Fibroblast of villous mesenchyme (primary cell): ENCODE data around the gene CDC42BPB. TPM values are rescaled to one million over a fixed set of nuclear protein-coding genes. Genes with fewer than 3 reads are reported as not detected.

Source experiments
- DNase-seq: peaks from one replicate; pipeline ENCODE4 v3.0.0-alpha.2; 2010; ENCODE audit warnings: low read depth
- H3K4me3 ChIP-seq: 2 replicates; pipeline ENCODE4 v1.5.1; 2011; ENCODE audit warnings: low read depth, mild to moderate bottlenecking, low read length
- total RNA-seq: library from RNA; depleted of rRNA; stranded (reverse); fragments of >200 nt; gene quantifications from 2 replicates; pipeline ENCODE4 v1.2.3, GENCODE V29; 2012
- TF ChIP-seq, protein P1 (sequence below): IDR thresholded peaks from 2 replicates; pipeline ENCODE4 v1.5.1; 2012; ENCODE audit warnings: low read depth, mild to moderate bottlenecking, low read length; ENCODE audit not compliant: insufficient read depth

Gene CDC42BPB
- total RNA-seq, 1 donor = 122 TPM

DNA sequence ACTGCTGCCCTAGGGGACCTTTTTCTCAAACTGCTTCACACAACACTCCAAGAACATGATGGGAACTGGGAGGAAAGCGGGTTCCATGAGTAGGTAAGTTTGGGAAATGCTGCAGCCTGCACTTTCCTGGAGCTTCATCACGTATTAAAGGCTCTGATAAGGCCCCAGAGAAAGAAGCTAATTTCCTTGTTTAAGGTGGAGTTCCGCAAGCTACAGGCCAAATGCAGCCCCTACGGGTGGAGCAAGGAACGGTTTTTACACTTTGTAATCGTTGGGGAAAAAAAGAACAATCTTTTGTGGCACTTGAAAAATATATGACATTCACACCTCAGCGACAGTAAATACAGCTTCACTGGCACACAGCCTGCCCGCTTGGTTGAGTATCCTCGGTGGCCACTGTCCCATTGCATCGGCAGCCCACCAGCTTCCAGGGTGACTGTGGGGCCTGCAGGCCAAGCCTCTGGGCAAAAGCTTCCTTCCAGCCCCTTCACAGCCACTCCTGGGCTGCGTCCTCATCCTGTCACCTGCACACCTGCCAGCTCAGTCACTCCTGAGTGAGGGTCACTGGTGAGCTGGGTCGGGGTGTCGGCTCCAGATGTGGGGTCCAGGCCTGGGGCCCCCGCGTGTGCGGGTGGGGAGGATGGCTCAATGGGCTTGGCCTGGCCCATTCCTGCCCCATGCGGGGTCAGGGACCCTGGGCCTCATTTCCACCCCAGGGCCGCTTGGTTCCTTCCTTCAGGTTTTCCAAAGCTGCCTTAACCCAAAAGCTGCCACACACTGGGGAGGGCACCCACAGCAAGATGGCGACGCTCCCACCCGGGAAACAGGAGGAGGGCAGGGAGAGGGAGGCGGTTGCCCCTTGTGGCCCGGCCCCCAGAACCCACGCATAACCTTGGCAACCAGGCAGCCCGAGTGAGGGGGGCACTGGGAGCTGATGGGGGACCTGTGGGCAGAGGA is 132.4 kb downstream of the CDC42BPB start:
- TF ChIP-seq, protein P1, sequence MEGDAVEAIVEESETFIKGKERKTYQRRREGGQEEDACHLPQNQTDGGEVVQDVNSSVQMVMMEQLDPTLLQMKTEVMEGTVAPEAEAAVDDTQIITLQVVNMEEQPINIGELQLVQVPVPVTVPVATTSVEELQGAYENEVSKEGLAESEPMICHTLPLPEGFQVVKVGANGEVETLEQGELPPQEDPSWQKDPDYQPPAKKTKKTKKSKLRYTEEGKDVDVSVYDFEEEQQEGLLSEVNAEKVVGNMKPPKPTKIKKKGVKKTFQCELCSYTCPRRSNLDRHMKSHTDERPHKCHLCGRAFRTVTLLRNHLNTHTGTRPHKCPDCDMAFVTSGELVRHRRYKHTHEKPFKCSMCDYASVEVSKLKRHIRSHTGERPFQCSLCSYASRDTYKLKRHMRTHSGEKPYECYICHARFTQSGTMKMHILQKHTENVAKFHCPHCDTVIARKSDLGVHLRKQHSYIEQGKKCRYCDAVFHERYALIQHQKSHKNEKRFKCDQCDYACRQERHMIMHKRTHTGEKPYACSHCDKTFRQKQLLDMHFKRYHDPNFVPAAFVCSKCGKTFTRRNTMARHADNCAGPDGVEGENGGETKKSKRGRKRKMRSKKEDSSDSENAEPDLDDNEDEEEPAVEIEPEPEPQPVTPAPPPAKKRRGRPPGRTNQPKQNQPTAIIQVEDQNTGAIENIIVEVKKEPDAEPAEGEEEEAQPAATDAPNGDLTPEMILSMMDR = no peak
- no peak for DNase-seq
- H3K4me3 ChIP-seq = no peak overlapping the region

DNA sequence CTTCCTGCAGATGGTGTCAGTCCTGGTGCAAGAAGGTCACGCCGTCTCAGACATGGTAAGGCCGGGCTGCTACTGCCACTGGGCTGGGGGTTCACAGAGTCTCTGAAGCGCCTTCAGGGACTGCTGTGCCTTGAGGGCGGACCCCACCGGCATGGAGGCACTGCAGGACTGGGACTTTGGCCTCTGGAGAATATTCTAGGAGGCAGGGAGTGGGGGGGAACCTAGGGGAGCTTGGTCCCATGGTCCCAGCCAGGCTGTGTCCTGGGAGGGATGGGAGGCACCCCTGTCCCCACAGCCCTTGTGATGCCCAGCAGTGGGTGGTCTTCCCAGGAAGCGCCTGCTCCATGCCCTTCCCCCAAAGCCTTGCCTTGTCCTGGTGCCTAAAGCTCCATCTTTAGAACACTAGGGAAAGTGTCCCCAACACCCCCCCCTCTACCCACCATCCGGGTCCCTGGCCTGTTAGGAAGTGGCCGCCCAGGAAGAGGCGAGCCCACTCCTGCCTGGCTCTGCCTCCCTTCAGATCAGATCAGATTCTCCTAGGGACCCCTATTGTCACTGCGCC is 133.3 kb downstream of the CDC42BPB start:
- DNase-seq = no peak
- TF ChIP-seq, protein P1 = no peak
- H3K4me3 ChIP-seq = no peak overlapping the region

DNA sequence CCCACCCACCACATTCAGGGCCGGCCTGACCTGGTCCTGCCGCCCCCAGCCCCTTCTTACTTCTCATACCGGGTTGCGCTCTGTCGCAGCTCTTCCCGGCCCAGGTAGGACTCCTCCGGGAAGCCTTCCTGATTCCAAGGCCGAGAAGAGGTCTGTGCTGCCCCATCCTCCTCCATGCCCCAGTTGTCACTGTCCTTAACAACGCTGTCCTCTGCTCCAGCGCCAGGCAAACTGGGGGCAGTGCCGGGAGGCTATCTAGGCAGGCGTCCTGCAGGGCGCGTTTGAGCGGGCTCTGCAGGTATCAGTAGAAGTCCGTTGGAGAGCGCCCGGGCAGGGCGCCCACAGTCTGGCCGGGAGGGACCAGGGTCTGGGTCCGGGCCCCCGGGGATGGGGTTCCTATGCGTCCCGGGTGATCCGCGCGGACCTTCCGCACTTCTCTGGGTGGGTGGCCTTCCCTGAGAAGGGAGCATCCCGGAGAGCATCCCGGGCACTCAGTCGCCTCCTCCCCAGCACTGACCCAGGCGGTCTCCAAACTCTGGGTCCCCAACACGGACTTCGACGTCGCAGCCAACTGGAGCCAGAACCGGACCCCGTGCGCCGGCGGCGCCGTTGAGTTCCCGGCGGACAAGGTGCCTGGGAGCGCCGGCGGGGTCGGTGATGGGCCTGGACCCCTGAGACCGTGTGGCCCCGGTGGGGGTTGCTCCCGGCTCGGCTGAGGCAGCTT is 134.0 kb downstream of the CDC42BPB start:
- TF ChIP-seq, protein P1 = no peak
- H3K4me3 ChIP-seq = peak overlapping the region; percentile 40
- no peak for DNase-seq

DNA sequence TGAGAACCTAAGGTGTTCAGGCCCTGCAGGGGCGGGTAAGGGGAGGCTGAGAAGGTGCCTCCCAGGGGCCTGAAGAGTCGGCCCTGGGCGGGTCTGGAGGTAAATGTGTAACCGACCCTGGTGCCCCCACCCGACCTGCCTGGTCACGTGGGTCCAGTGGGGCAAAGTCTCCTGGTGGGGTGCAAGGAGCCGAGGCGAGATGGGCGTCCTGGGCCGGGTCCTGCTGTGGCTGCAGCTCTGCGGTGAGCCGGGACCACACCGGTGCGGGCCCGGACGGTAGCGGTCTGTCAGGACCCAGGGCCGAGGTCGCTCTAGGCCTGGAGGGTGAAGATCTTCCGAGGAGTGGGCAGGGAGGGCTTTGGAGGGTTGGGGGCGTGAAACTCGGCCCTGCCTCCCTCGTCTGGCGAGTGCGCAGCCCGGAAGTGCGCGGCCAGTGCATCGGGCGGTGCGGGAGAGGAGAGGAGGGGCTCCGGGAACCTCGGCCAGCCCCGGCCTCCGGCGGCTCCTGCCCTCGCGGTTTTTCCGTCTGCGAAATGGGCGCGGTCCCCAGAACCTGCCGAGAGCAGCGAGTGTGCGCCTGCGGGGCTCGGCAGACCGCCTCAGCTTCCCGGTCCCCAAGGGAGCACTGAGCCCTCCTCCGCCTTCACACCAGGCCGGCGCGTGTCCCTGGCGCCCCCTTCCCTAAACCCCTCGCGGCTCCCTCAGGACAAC is 134.7 kb downstream of the CDC42BPB start, which contains the start of gene AMN:
TSS of gene AMN (plus strand) at position 174 of the 711 bp plus-strand sequence. CDS start at position 200, 26 bp downstream.
- DNase-seq = no peak
- TF ChIP-seq, protein P1 = no peak
- peak within 1 kb of the TSS; percentile 40 for H3K4me3 ChIP-seq

DNA sequence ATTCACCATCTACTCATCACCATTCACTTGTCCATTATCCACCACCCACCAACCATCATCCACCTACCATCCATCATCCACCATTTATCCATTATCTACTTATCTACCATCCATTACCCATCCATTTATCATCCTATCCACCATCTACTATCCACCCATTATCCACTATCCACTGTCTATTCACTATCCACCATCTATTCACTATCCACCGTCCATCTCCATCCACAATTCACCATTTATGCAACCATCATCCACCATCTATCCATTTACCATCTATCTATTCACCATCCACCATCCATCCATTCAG is 136.4 kb downstream of the CDC42BPB start:
- no peak overlapping the region for H3K4me3 ChIP-seq
- TF ChIP-seq, protein P1 = no peak
- no peak for DNase-seq

DNA sequence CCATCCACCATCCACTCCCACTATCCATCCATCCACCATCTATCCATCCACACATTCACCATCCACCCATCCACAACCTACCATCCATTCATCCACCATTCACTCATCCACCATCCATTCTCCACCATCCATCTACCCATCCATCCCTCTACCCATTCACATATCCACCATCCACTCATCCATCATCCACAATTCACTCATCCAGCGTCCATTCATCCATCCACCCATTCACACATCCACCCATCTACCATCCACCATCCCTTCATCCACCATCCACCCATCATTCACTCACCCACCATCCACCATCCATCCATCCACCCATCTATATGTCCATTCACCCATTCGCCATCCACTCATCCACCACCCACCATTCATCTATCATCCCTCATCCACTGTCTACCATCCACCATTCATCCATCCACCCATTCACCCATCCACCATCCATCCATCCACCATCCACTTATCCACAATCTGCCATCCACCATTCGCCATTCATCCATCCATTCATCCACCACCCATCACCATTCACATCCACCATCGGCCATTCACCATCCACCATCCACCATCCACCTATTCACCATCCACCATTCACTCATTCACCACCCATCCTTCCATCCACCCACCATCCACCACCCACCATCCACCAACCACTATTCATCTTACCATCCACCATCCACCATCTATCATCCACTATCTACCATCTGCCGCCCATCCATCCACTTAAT is 136.9 kb downstream of the CDC42BPB start:
- DNase-seq = no peak
- TF ChIP-seq, protein P1 = no peak
- no peak overlapping the region for H3K4me3 ChIP-seq
